HG03354 (cell line): ENCODE results near the gene CCND3.
A peak's percentile ranks its signal among the peaks of the same experiment; 100 is the strongest.
"Not testable (repeated sequence)": the region's sequence is repeated elsewhere in the genome, so short reads cannot be mapped to it uniquely, and the experiment has no call there.

Experiments
- ATAC-seq: cut with Tn5 transposase; IDR thresholded peaks from one replicate; pipeline ENCODE4 v1.9.1; 2021; ENCODE audit warnings: mild to moderate bottlenecking; ENCODE audit not compliant: unreplicated experiment, poor library complexity, severe bottlenecking

CCND3 gene

DNA sequence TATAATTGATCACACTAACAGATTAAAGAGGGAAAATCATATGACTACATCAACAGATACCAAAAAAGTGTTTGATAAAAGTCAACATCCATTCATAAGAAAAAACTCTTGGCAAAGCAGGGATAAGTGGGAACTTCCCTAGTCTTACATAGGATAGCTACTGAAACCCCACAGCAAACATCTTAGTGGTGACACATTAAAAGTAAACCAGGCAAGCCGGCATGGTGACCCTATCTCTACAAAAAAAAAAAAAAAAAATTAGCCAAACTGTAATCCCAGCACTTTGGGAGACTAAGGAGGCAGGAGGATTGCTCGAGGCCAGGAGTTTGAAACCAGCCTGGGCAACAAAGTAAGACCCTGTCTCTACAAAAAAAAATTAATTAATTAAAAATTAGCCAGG, 13.8 kb upstream of the CCND3 start:
- ATAC-seq = no peak

DNA sequence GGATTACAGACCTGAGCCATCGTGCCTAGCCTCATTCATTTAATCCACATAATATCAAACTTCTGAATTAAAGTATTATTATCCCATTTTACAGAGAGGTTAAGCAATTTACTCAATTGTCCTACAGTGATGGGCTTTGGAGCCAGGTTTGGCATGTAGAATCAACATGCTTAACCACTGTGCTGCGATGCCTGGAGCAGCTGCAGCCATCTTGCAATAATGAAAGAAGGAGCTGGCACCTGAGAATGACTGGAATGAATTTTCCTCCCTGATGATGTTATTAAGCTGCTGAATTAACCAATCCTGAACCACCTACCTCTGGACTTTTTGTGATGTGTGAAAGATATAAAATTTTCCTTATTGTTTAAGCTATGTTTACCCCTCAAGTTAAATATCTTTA, 13.1 kb upstream of the CCND3 start:
- ATAC-seq = no peak

DNA sequence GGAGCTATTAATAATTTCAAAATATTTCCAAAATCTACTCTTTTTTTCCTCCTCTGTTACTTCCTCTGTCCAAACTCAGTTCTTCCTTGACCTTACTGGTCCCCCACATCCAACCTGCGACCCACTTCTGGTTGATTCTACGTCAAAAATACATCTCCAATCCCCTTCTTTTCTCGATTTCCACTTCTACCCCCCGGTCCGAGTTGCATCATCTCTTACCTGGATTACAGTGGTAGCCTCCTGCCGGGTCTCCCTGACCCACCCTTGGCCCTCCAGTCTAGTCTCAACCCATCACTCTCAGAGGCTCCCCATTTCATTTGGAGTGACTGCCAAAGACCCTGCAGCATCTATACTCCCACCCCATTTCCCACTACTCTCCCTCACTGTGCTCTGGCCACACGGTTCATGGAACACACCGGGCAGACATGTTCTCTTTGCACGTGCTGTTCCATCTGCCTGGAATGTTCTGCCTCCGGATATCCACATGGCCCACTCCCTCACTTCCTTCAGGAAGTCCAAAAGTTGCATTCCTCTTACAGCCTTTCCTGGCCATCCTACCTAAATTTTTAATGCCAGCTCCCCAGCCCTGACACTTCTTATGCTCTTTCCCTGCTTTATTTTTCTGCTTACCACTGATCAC, 6.1 kb upstream of the CCND3 start:
- no peak for ATAC-seq

DNA sequence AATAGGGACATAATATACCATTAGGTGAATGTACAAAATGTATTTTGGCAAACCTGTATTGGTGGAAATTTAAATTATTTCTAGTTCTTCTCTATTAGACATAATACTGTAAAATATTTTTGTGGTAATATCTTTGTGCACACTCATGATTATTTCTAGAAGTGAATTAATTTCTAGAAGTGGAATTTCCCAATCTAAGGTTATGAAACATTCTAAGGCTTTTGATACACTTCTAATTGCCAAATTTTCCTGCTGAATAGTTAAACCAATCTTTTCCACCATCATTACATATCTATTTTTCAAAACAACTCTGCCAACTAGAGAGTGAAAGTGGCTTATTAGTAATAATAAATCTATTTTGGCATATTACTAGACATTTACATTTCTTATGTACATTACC, 1.8 kb upstream of the CCND3 start:
- ATAC-seq = no peak

DNA sequence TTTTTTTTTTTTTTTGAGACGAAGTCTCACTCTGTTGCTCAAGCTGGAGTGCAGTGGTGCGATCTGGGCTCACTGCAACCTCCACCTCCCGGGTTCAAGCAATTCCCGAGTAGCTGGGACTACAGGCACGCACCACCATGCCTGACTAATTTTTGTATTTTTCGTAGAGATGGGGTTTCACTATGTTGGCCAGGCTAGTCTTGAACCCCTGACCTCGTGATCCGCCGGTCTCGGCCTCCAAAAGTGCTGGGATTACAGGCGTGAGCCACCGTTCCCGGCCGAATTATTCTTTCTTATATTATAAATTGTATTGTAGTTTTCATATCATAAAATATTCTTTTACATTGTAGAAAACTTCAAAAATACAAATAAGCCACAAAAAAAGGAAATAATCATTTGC, 1.3 kb upstream of the CCND3 start:
- ATAC-seq = not testable (repeated sequence)

DNA sequence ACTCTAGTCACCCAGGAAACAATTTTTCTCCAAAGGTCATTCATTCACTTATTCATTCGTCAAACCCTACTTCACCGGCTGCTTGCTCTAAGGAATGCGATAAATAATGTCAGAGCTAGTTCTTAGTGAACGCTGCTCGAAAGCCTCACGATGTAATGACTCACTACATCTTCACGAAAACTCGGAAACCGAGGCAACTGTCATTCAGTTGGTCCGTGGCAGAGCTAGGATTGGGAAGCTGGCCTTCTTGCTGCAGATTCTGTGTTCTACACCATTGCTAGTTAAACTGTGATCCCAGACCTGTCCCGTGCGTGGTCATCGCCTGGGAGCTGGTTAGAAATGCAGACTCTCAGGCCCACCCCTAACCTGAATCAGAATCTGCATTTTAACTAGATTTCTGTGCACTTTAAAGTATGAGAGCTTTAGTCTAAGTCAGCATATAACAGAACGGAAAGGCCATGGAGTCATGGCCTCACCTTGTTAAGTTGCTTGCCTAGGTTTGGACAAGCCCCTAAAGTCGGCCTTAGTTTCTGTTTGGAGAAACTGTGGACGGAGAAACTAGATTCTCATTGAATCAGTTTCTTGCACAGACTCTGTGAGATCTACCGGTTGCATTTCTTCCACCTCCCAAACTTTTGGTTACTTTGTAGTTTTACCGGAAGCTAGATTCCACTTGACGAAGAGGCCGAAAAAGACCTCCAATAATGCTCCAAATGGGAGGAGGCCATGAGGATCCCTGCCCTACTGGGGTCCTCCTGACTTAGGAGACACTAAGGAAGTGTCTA, 651 bp upstream of the CCND3 start:
- no peak for ATAC-seq

DNA sequence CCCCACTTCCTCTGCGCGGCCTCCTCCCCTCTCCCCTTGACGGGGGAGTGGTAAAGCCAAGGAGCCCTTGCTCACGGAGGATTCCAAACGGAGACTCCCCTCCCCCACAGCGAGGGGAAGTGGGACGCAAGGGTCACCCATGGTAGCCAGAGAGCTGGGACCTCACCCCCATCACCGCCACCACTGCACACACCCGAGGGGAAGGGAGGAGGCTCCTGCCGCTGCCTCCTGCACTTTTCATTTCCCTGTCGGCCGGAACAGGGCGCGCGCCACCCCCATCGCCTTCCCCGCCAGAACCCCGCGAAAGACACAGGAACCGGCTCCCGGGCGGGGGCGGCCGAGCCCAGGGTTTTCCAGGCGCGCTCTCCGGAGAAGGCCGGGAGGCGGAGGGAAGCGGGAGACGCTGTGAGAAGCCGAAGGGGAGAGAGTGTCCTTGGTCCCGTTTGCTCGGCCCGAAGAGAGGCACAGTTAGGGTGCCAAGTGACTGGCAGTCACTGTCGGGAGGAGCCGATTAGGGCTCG, 789 bp downstream of the CCND3 start:
- ATAC-seq = peak; percentile 17

DNA sequence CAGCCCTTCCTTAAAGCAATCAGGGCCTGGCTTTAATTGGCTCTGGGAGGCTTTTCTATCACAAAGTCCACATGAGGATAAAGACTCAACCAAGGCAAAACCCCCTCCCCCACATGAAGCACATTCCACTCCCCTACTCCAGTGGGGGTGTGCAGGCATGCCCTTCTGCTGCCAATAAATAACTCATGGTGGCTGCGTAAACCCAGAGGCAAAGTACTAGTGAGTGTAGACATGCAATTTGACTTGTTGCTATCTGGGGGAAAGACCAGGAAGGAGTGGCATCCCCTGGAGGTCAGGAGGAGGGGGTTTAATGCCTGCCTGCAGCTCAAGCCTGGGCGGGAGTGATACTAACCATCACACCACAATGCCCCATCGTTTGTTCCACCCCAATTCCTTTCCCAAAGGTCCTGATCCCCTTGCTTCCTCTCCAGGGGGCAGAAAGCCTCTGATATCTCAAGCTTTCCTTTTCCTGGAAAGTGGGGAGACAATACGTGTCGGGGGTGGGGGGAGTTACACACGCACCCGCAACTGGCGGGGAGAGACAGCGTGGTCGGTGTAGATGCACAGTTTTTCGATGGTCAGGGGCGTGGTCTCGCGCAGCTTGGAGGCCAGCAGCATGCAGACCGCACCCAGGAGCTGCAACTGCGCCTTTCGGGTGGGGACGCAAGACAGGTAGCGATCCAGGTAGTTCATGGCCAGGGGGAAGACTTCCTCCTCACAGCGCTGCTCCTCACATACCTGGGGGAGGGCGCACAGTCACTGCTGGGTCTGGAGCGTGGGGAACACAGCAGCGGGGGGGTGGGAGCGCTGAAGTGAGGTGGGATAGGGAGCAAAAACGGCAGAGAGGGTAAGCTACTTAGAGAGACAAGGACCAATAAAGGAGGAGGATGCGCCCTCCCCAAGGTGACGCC, 1.5 kb downstream of the CCND3 start:
- ATAC-seq = no peak

DNA sequence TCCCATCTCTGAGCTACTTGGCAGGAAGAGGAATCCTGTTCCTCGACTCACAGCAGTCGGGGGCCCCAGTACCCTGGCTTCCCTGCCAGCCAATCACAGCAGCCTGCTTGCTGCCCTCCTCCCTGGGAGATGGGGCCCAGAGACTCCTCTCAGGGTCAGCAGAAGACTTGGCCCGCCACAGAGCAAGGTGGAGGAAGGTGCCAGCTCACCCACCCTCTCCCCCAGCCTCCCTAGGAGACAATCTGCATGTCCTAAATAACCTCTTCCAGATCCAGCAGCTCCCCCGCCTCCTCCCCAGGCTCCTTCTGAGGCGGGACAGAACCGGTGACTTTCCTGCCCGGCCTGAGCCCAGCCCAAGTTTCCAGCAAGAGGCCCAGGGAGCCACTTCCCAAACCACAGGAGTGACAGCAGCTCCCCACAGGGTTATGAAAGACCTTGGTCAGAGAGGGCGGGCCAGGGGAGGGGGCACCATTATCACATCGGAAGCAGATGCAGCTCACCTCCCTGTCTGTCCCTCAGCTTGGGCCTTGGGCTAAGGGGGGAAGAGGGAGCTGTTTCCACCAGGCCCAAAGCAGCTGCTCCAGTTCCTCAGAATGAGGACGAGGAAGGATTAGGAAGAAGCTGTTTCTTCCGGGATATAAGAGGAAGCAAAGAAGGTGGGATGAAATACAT, 2.3 kb downstream of the CCND3 start:
- ATAC-seq = no peak

DNA sequence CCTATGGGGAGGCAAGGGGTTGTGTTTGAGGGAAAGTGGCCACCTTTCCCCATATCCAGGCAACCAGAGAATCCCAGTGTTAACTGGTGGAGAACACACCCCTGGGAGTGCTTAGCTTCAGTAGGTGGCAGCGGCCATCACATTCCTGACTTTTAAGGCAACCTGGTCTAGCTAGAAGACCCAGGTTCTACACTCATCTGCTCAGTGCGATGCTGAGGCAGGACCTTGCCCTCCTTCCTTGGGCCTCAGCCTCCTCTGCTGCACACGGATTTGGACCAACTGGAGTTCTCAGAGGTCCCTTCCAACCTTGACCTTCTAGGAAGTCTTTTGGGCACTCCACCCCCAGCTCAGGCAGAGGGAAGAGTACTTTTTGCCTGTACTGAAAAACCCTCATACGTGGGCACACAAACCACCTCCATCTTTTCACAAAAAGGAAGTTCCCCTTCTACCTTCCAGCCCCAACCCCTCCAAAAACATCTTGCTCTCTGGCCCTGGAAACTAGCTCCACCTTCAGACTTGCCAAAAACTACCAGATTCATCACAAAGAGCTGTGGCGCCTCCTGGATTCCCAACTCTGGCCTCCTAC, 2.9 kb downstream of the CCND3 start:
- no peak for ATAC-seq

DNA sequence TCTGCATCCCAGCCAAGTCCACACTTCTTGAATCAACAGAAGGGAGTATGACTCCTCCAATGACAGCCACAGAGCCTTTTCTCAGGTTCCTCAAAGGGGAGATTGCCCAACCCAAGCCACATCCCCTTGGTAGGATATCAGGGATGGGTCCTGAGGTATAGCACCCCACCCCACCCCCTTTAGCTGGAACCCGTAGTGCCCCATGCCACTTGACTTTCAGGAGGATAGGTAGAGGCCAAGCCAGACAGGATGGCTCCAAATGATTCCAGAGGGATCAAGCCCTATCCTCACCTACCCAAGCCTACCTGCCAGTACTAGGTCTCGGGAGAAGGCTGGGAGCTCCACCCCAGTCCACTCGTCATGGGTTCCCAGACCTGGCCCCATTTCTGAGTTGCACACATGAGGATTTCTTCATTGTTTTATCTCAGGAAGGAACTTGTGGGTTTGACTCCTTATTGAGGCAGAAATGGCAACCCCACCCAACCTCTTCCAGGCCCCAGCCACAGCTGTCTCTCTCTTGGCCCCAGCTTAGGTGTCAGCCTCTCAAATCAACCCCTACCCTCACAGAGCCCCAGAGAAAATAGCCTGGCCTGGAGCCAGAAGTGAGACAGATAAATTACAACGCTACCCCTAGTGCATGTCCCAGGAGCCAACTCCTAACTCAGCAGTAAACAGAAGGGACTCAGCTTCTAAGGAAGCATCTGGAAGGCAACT, 3.6 kb downstream of the CCND3 start:
- ATAC-seq = no peak

DNA sequence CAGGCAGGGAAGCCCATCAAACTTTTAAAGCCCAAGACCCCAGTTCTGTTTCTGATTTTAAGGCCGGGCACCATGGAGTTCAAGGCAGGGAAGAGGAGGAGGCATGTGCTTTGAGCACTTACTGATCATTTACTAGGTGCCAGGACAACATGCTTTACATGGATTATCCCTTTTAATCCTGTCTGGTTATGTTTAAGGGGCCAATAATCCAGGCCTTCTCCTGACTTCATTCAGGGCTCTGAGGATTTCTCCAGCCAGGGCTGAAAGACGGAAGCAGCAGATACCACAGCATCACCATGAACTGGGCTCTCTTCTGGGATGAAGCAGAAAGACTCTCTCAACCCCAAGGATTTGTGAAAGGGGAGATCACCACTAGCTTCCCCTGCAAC, 4.1 kb downstream of the CCND3 start:
- ATAC-seq = no peak

DNA sequence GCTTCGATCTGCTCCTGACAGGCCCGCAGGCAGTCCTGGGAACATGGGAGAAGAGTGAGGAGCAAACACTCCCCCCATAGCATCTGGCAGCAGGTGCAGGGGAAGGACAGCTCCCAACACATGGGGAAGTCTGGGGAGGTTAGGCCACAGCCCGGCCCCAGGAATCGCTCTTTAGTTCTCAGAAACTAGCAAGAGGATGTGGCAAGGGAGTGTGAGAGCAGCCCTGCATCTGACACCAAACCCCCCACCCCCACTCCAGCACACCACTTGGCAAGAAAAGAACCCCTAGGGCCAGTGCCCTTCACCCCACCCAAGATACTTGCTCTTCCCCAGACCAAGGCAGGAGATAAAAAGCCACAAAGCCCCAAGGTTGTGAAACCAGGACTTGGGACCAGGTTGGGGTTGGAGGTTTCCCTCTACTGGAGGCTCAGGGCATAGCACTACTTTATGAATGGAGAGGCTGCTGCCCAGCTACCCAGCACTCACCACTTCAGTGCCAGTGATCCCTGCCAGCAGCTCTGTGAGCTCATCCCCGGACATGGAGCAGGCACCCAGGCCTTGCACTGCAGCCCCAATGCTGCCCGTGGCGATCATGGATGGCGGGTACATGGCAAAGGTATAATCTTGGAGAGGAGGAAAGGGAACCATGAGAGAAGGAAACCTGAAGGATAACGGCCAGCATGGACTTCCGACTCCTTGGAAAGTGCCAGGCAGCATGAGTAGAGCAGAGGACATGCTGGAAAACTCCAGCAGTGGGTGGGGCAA, 5.4 kb downstream of the CCND3 start:
- peak; percentile 49 for ATAC-seq

DNA sequence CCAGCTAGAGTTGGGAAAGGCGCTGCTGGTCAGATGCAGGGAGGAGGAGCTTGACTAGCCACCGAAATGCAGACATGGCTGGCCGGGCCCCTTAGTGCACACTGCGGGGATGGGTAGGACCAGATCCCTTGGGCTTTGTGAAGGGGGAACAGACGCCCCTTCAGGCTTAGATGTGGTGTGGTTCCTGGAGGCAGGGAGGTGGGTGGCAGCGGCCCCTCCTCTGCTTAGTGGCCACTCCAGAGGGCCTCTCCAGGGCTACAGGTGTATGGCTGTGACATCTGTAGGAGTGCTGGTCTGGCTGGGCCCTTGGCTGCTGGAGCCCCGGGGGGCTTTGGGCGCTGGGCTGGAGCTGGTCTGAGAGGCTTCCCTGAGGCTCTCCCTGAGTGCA, 5.9 kb downstream of the CCND3 start:
- ATAC-seq = no peak

DNA sequence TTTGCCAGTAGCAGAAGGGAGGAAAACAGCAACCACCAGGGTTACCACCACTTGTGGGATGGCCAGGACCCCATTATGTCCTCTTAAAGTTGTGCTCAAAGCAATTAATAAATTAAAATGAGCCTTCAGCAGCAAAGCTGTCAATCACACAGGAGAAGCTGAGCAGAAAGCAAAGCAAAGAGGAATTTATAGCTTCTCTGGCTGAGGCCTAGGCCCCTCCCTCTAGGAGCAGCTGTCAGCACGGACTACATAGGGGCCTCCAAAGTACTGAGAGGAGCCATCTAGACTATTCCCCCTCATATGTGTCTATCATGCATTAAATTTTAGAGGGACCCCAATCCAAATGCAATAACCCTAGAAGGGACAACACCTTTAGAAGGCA, 6.4 kb downstream of the CCND3 start:
- no peak for ATAC-seq

DNA sequence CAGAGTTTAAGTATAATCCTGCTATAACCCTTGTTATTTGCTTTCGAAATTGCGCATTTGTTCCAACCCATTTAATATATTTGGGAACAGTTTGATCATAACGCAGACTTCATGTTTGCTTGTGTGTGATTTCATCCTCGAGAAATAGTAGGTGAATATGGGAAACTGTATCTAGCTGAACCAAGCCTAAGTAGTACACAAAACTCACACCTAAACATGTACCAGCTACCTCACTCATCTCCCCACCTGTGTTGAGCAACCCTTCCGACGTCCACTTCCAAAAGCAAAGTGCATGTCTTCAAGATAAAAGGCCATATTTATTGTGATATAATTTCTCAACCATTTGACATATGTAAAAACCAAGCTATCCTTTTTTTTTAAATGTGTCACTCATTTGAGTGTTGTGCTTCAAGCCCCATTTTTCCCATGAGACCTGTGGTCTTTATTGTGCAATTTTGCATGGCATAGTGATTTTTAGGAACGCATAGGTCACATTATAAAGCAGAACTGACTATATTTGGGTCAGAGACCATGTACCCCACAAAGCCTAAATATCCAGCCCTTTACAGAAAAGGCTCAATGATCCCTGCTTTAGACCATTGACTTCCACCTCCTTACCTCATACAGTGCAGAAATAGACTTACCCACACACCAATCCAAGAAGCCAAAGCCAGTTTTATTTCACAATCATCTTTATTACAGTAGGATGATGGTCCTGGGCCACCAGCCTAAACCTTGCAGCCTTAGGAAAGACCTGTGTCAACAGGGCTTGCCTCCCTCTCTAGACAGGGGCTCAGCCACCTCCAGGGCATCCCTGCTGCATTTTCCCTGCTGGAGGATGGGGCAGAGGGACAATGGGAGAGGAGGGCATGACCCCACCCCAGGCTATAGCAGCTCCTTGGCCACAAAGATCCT, 7.1 kb downstream of the CCND3 start:
- no peak for ATAC-seq

DNA sequence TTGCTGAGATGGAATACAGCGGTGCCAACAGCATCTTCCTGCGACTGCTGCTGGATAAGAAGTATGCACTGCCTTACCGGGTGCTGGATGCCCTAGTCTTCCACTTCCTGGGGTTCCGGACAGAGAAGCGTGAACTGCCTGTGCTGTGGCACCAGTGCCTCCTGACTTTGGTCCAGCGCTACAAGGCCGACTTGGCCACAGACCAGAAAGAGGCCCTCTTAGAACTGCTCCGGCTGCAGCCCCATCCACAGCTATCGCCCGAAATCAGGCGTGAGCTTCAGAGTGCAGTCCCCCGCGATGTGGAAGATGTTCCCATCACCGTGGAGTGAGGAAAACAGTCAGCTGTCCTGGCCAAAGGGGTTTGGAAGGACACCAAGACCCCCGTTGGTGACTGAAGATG, 9.2 kb downstream of the CCND3 start:
- no peak for ATAC-seq
